Neural progenitor cell (in vitro differentiated cells): Measurements from ENCODE around the gene FGD2. TPM values are rescaled to one million over a fixed set of nuclear protein-coding genes. Genes with fewer than 3 reads are reported as not detected.

Source experiments
- DNase-seq: peaks from one replicate; pipeline ENCODE4 v3.0.0-alpha.2; 2016; ENCODE audit warnings: low spot score
- H2AFZ ChIP-seq: fragments of 200-600 bp; sonication (generic); replicated peaks from 2 replicates; pipeline ENCODE4 v1.6.1; 2016; ENCODE audit warnings: antibody characterized with exemption
- H3F3A ChIP-seq: fragments of 200-600 bp; sonication (generic); 2 replicates; pipeline ENCODE4 v1.6.1; 2016; ENCODE audit warnings: antibody characterized with exemption, low read depth
- H3K27ac ChIP-seq: fragments of 200-600 bp; sonication (generic); 2 replicates; pipeline ENCODE4 v1.5.1; 2016; ENCODE audit warnings: mild to moderate bottlenecking
- H3K27me3 ChIP-seq: fragments of 200-600 bp; sonication (generic); 2 replicates; pipeline ENCODE4 v1.6.1; 2016; ENCODE audit warnings: mild to moderate bottlenecking, moderate library complexity
- H3K36me3 ChIP-seq: fragments of 200-600 bp; sonication (generic); 2 replicates; pipeline ENCODE4 v1.5.1; 2016
- H3K4me1 ChIP-seq: fragments of 200-600 bp; sonication (generic); 2 replicates; pipeline ENCODE4 v1.6.1; 2016; ENCODE audit warnings: mixed run types
- H3K4me2 ChIP-seq: fragments of 200-600 bp; sonication (generic); 2 replicates; pipeline ENCODE4 v1.6.1; 2016
- H3K4me3 ChIP-seq: fragments of 200-600 bp; sonication (generic); 2 replicates; pipeline ENCODE4 v1.5.1; 2016
- H3K79me2 ChIP-seq: fragments of 200-600 bp; sonication (generic); 2 replicates; pipeline ENCODE4 v1.6.1; 2016; ENCODE audit warnings: low read depth
- H3K9ac ChIP-seq: fragments of 200-600 bp; sonication (generic); 2 replicates; pipeline ENCODE4 v1.6.1; 2016
- H3K9me3 ChIP-seq: fragments of 200-600 bp; sonication (generic); 2 replicates; pipeline ENCODE4 v1.5.1; 2016; ENCODE audit warnings: low read depth
- H4K20me1 ChIP-seq: fragments of 200-600 bp; sonication (generic); 2 replicates; pipeline ENCODE4 v1.6.1; 2016; ENCODE audit warnings: low read depth
- H3K27ac Mint-ChIP-seq: 3 replicates; pipeline ENCODE4 v1.8.0; 2021; ENCODE audit warnings: mixed read lengths
- H3K27me3 Mint-ChIP-seq: 2 replicates; pipeline ENCODE4 v1.8.0; 2022; ENCODE audit warnings: low read depth, mild to moderate bottlenecking, inconsistent platforms, moderate library complexity, mixed read lengths; ENCODE audit not compliant: insufficient read depth
- H3K36me3 Mint-ChIP-seq: 3 replicates; pipeline ENCODE4 v1.8.0; 2021; ENCODE audit warnings: mixed read lengths
- H3K4me1 Mint-ChIP-seq: 3 replicates; pipeline ENCODE4 v1.8.0; 2021; ENCODE audit warnings: mixed read lengths
- H3K4me3 Mint-ChIP-seq: 3 replicates; pipeline ENCODE4 v1.8.0; 2021; ENCODE audit warnings: mild to moderate bottlenecking, moderate library complexity, mixed read lengths
- H3K9me3 Mint-ChIP-seq: 3 replicates; pipeline ENCODE4 v1.8.0; 2020; ENCODE audit warnings: mixed read lengths
- CTCF ChIP-seq: fragments of 200-600 bp; sonication (generic); IDR thresholded peaks from 2 replicates; pipeline ENCODE4 v1.5.1; 2017; ENCODE audit warnings: antibody characterized with exemption, mild to moderate bottlenecking
- EZH2 ChIP-seq: fragments of 200-600 bp; sonication (generic); IDR thresholded peaks from 2 replicates; pipeline ENCODE4 v1.6.1; 2017; ENCODE audit warnings: antibody characterized with exemption, mild to moderate bottlenecking, moderate library complexity
- EZH2phosphoT487 ChIP-seq: fragments of 200-600 bp; sonication (generic); IDR thresholded peaks from 2 replicates; pipeline ENCODE4 v1.6.1; 2017; ENCODE audit warnings: antibody characterized with exemption
- total RNA-seq: library from RNA; depleted of rRNA; stranded (reverse); fragments of >200 nt; gene quantifications from 2 replicates; pipeline ENCODE4 v1.2.3, GENCODE V29; 2015; ENCODE audit warnings: low replicate concordance

Gene FGD2
- total RNA-seq, 1 donor from 2014 or later, result 0.06 TPM

GRCh38 chr6:36976509-36976908 is 28.9 kb upstream of the FGD2 start:
- Histone ChIP-seq H3K36me3 (no peaks in the 10 kb centered on the region), H3K79me2 (peaks cover 32% of the 10 kb centered on the region), H3K9me3 (no peaks in the 10 kb centered on the region), H3F3A (no peaks in the 10 kb centered on the region), H2AFZ (no peak overlapping the region), H3K4me3 (no peak overlapping the region), H4K20me1 (peaks cover 34% of the 10 kb centered on the region), H3K27ac (no peak overlapping the region), H3K27me3 (no peaks in the 10 kb centered on the region), H3K4me1 (peaks cover 8% of the 10 kb centered on the region), H3K4me2 (no peak overlapping the region), H3K9ac (no peak overlapping the region)
- Mint-ChIP-seq H3K27me3 (no peaks in the 10 kb centered on the region), H3K27ac (no peak overlapping the region), H3K4me1 (peaks cover 8% of the 10 kb centered on the region), H3K9me3 (no peaks in the 10 kb centered on the region), H3K36me3 (peaks cover 19% of the 10 kb centered on the region), H3K4me3 (no peak overlapping the region)
- no peak for DNase-seq
- TF ChIP-seq CTCF (no peak), EZH2 (no peak), EZH2phosphoT487 (no peak)

GRCh38 chr6:36976931-36977330 is 28.5 kb upstream of the FGD2 start:
- TF ChIP-seq EZH2 (no peak), CTCF (no peak), EZH2phosphoT487 (no peak)
- Histone ChIP-seq H3K4me1 (peaks cover 10% of the 10 kb centered on the region), H3K79me2 (peaks cover 36% of the 10 kb centered on the region), H2AFZ (no peak overlapping the region), H3K36me3 (no peaks in the 10 kb centered on the region), H3K9me3 (no peaks in the 10 kb centered on the region), H3K4me2 (no peak overlapping the region), H3F3A (no peaks in the 10 kb centered on the region), H3K27me3 (no peaks in the 10 kb centered on the region), H3K27ac (no peak overlapping the region), H3K4me3 (no peak overlapping the region), H4K20me1 (peaks cover 39% of the 10 kb centered on the region), H3K9ac (no peak overlapping the region)
- peaks cover 17% of the 10 kb centered on the region for H3K36me3 Mint-ChIP-seq
- DNase-seq, result no peak
- no peak overlapping the region for H3K27ac Mint-ChIP-seq
- H3K4me1 Mint-ChIP-seq, result peaks cover 12% of the 10 kb centered on the region
- H3K9me3 Mint-ChIP-seq, result no peaks in the 10 kb centered on the region
- H3K27me3 Mint-ChIP-seq, result no peaks in the 10 kb centered on the region
- no peak overlapping the region for H3K4me3 Mint-ChIP-seq

DNA sequence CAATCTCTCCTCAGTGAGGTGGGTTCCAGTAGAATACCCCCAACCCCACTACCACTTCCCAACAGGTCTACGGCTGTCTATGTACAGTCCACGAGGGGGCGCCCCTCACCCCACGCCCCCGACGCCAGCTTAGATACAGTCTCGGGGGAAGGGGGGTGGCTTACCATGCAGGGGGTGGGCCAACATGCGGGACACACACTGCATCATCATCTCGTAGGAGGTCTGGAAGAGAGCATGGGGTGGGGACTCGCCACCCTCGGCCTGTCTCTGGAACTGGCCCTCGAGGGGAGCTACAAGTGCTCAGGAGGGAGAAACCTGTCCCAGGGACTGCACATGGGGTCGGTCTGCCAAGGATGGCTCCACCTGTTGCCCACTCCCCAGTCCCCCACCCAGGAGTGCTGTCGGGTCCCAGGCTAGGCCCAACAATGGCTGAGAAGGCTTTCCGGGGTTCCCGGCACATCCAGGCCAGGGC is 27.9 kb upstream of the FGD2 start:
- DNase-seq, result peak; percentile 52
- peaks cover 10% of the 10 kb centered on the region for H3K4me1 ChIP-seq
- TF ChIP-seq CTCF (peak; percentile 63), EZH2 (no peak), EZH2phosphoT487 (no peak)

More for the DNA sequence above, 27.9 kb upstream of the FGD2 start:
- Mint-ChIP-seq H3K9me3 (no peaks in the 10 kb centered on the region), H3K4me3 (no peak overlapping the region), H3K27me3 (no peaks in the 10 kb centered on the region), H3K36me3 (peaks cover 17% of the 10 kb centered on the region), H3K27ac (no peak overlapping the region), H3K4me1 (peaks cover 15% of the 10 kb centered on the region)
- peaks cover 44% of the 10 kb centered on the region for H4K20me1 ChIP-seq
- no peak overlapping the region for H2AFZ ChIP-seq
- no peaks in the 10 kb centered on the region for H3K36me3 ChIP-seq
- no peaks in the 10 kb centered on the region for H3F3A ChIP-seq
- no peaks in the 10 kb centered on the region for H3K27me3 ChIP-seq
- peaks cover 42% of the 10 kb centered on the region for H3K79me2 ChIP-seq
- no peak overlapping the region for H3K27ac ChIP-seq
- no peaks in the 10 kb centered on the region for H3K9me3 ChIP-seq
- no peak overlapping the region for H3K4me3 ChIP-seq
- H3K4me2 ChIP-seq, result no peak overlapping the region
- H3K9ac ChIP-seq, result no peak overlapping the region
